Fibroblast of skin of abdomen (primary cell): ENCODE measurements around the gene RNPEPL1.
"Not testable (repeated sequence)": the region's sequence is repeated elsewhere in the genome, so short reads cannot be mapped to it uniquely, and the experiment has no call there.

Experiments used
- DNase-seq: peaks from one replicate; pipeline ENCODE4 v3.0.0-alpha.2; 2013

The RNPEPL1 gene

DNA sequence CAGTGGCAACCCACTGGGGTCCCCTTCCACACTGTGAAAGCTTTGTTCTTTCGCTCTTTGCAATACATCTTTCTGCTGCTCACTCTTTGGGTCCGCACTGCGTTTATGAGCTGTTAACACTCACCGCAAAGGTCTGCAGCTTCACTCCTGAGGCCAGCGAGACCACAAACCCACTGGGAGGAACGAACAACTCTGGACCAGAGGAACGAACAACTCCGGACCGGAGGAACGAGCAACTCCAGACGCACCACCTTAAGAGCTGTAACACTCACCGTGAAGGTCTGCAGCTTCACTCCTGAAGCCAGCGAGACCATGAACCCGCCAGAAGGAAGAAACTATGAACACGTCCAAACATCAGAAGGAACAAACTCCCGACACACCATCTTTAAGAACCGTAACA is 29.2 kb upstream of the RNPEPL1 start:
- not testable (repeated sequence) for DNase-seq

- DNase-seq = no peak
Observed at GRCh38 chr2:240539906-240540305, 28.4 kb upstream of the RNPEPL1 start.

DNA sequence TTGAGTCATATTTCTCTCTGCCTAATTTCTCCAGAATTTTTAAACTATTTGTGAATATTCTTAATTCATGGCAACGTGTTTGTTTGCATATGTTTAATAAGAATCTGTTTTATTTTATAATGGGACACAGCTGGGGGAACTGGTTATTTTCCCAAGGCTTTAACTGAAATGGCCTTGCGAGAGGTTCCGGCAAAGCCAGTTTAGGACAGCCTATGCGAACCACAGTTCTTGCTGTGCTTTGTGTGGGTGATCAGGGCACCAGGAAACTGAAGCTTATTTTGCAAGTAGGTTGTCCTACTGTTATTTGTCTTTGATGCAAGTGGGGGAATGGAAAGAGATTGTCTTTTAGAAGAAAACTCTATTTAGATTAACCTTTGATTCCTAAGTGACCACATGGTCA is 17.0 kb upstream of the RNPEPL1 start:
- no peak for DNase-seq

DNA sequence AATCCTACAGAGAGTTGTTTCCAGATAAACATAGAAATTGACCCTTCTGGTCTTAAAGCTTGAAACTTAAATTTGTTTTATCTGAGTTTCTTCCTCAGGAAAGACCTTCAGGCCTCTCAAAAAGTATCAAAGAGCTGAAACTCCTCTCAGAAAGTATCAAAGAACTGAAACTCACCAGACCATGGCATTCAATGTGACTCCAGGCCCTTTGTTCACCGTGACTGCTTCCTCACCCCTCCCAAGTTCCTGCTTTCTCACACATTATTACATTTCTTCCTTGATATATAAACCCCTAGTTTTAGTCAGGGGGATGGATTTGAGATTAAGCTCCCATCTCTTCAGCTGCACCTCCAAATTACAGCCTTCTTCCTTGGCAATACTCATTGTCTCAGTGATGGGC is 16.5 kb upstream of the RNPEPL1 start:
- DNase-seq = no peak

DNA sequence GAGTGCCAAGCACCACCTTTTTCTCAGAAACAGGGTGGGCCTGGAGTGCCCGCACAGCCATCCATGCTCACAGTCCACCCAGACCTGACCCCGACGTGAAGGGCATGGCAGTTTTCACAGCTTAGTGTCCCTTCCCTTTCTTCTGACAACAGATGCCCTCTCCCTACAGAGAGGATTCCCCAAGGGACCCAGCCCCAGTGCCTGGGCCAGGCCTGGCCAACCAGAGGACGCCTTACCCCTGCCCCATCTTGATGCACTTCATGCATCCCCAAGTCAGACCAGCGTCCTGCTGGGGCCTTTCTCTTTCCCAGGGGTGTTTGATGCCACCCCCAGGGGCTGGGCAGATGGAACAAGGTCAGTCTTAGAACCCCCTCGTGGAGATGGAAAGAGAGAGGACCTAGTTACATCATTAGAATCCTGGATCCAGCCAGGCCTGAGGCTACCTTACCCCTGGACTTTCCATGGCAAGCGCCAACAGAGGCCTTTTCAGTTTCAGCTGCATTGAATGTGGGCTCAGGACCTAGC is 14.3 kb upstream of the RNPEPL1 start:
- no peak for DNase-seq

DNA sequence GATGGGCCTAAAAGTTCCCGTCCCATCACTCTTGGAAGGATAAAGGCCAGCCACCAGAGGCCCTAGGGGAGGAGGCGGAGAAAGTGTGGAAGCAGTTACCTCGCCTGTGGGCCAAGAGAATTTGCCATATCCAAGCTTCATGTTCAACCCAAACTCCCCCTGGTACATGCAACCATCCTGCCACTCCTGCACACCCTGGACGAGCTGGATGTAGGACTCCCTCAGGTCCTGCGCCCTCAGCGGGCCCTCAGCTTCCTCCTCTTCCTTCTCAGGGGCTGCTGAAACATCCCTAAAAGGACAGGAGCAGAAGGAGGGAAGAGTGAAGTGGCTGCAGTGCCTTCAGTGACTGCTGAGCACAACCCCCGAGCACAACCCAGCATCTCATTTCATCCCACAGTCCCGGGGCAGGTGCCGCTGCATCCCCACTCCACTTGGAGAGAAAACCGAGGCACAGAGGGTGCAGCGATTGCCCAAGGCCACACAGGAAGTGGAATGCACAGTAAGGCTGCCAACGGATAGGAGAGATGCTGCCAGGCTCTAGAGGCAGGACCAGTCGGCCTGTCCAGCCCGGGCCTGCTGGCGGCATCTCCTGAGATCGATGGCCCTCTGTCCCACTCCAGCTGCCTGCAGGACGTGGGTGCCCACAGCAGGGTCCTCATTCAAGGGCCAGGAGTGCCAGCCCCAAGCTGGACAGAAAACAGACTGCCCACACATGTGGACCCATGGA is 13.4 kb upstream of the RNPEPL1 start:
- no peak for DNase-seq

- DNase-seq = no peak
Observed at GRCh38 chr2:240555541-240556250, 12.6 kb upstream of the RNPEPL1 start.

DNA sequence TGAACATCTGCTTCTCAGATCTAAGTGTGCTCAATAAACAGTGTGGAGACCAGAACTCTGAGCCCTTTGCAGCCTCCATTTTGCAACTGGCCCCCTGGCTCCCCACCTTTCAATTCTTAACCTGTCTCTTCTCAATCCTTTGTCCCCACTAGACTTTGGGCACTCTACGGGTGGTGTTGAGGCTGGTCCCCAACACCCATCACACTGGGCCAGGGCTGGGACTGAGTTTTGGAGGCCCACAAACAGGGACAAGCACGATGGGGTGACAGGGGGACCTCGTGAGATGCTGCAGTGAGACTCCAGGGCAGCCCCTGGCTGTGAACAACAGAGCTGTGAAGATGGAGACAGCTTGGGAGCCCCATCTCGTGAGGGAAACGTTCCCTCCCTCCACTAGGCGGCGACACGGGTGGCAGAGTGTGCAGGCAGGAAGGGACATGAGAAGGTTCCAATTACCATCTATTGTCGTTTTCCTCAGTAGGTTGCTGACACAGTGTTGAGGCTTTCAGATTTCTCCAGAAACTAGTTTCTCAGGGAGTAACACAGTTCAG is 11.7 kb upstream of the RNPEPL1 start:
- peak; percentile 43 for DNase-seq

DNA sequence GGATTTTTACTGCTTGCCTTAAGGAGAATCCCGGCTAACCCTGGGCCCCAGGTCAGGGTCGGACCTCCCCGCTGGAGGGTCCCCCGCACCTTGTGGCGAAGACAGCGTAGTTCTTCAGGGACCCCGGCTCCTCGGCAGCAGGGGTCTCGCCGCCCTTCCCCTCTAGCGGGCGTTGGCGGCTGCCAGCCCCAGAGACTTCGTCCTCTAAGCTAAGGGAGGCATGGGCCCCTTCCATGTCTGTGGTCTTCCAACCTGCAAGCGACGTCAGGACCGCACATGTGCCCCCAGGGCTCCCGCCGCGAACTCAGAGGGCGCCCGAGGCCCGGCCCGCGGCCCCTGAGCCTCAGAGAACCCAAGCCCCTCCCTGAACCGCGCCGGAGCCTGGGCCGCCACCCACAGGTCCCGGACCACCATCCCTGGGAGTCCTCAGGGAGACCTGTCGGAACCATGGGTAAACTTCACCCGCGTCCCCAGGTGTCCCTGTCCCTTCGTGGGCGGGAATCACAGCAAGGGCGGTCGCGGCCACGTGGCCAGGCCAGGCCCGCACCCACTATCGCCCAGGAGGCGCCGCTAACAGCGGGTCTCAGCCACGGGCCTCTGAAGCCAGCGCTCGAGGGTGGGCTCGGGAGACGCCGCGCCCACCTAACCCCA is 11.1 kb upstream of the RNPEPL1 start:
- DNase-seq = no peak

- peak; percentile 67 for DNase-seq
Observed at GRCh38 chr2:240557808-240558207, 10.5 kb upstream of the RNPEPL1 start, which contains the start of gene ANKMY1. TSS of gene ANKMY1 (minus strand) at chr2:240557988. CDS start at chr2:240557335, 653 bp downstream.

- DNase-seq = no peak
Observed at GRCh38 chr2:240558236-240558761, 10.0 kb upstream of the RNPEPL1 start.

DNA sequence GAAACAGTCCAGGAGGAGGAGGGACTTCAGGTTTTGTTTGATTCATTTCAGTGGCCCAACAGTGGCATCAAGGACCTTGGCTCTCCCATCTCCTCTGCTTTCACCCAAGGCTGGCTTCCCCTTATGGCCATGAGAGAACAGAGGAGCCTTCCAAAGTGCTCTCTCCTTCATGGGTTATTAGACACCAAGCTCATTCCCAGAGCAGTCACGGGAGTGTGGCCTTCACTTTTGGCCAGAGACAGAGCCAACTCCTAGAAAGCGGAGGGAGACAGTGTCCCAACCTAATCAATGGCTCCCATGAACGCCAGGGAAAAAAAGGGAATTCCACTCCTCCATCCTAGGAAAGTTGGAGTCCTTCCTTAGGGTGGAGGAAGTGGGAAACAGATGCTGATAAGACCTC is 9.0 kb upstream of the RNPEPL1 start:
- no peak for DNase-seq

- peak; percentile 83 for DNase-seq
Observed at GRCh38 chr2:240560084-240560479, 8.2 kb upstream of the RNPEPL1 start, which contains the start of gene DUSP28. TSS of gene DUSP28 (plus strand) at chr2:240560357. CDS start at chr2:240560685, 328 bp downstream.

DNA sequence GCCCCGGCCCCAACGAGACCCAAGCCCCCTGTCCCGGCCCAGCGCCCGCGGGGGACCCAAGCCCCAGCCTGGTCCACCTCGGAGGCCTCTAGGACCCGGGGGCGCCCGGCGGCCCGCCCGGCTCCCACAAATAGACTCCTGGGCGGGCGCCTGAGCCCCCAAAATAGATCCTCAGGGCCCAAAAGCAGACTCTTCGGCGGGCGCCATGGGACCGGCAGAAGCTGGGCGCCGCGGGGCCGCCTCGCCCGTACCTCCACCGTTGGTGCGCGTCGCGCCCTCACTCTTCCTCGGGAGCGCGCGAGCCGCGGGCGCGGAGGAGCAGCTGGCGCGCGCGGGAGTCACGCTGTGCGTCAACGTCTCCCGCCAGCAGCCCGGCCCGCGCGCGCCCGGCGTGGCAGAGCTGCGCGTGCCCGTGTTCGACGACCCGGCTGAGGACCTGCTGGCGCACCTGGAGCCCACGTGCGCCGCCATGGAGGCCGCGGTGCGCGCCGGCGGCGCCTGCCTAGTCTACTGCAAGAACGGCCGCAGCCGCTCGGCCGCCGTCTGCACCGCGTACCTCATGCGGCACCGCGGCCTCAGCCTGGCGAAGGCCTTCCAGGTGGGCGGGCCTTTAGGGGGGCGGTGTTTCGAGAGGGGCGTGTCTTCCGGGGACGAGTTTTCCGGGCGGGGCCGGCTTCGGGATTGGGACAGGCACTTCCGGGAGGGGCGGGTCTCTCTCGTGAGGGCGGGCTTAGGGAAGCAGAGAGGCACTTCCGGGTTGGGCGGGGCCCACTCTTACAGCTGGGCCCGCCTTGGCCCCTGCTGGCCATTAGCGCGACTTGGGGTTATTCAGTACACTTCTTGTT is 7.6 kb upstream of the RNPEPL1 start:
- peak; percentile 98 for DNase-seq

- peak; percentile 48 for DNase-seq
Observed at GRCh38 chr2:240561325-240561971, 6.8 kb upstream of the RNPEPL1 start.

DNA sequence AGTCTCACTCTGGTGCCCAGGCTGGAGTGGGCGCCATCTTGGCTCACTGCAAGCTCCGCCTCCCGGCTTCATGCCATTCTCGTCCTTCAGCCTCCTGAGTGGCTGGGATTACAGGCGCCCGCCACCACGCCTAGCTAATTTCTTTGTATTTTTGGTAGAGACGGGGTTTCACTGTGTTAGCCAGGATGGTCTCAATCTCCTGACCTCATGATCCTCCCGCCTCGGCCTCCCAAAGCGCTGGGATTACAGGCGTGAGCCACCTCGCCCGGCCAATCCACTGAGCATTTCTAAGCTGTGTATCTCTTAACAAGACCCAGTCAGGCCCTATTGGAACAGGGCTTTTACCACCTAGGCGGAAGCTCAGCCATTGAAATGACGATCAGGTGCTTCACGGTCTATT is 5.1 kb upstream of the RNPEPL1 start:
- not testable (repeated sequence) for DNase-seq

DNA sequence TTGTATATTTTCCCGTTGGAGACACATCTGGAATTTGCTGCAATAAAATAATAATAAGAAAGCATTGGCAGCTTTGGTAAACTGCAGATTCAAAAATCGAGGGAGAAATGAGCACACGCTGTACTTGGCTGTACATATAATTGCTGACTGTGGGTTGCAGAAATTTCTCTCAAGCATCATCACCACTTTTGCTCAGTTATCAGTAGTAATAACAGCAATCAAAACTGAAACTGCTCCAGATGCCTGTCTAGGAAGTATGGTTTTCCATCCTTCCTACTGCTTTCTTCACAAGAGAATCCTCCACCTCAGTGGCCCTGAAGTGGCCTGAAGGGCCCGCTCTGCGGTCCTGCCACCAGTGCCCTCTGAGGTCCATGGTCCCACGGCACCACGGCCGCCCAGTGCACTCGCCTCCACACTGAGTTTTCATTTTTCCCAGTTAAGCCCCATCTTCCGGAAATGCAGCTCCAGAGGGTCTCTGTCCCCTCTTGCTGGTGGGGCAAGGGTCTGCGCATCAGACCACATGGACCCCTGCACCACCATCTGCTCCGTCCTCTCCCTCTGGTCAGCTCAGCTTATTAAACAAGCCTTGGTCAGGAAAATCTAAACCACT is 4.2 kb upstream of the RNPEPL1 start:
- DNase-seq = no peak

DNA sequence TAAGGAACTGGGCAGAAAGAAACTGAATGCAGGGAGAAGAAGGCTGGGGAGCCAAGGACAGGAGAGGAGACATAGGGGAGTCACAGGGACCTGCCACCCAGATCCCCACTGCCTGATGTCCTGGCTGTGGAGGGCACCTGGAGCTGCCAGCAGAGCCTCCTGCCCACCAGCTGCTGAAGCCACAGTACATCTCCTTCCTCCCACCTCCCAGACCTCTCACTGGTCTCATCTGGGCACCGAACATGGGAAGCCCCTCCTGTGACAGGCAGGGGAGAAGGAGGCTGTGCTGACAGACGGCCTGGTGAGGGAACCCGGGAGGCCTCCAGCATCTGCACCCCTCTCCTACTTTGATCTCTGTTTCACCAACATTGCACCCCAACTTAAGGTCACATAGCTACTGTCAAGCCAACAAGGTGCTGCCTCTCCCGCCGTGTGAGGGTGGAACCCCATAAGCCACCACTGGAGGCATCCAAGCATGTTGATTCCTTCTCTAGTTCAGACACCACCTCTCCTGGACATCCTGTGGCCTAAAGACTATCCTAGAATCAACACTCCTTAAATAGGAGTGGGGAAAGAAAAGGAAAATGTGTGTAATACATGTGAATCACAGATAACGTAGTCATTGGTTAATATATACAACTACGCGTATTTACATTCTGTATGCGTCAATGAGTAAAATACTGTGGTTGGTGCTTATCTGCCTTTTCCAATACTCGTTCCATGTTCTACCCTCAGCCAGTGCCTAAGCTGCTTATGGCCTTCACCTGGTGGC is 3.5 kb upstream of the RNPEPL1 start:
- no peak for DNase-seq

GRCh38 chr2:240565333-240566202 is 2.7 kb upstream of the RNPEPL1 start:
- peak; percentile 45 for DNase-seq
